DMS79 (cell line): ENCODE measurements around the gene EPB41L4B.
A peak's percentile ranks its signal among the peaks of the same experiment; 100 is the strongest.
"Not testable (repeated sequence)": the region's sequence is repeated elsewhere in the genome, so short reads cannot be mapped to it uniquely, and the experiment has no call there.

Experiments used
- DNase-seq: peaks from one replicate; lab custom pipeline; 2025; lab: John Stamatoyannopoulos, UW

Gene EPB41L4B

GRCh38 chr9:109320742-109321448 is at the start of gene EPB41L4B:
EPB41L4B (minus strand) TSS chr9:109321059; CDS start chr9:109320446, 613 bp downstream.
- DNase-seq, result peak; percentile 22

DNA sequence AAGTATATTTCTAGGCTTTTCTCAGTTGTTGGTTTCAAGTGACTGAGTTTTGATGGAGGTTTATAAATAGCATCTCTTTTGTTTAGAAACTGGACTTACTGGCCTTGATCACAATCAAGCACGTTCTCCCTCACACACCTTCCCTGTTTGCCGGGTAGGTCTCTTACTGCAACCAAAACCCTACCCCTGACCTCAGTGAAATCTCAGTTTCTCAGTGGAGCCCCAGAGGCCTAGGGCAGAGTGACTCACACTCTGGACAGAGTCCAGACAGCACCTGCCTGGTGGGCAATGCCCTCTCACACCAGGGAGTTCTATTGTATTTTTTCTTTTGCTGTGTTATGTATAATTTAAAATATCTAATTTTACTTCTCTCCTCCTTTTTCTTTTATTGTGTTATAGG is 48.4 kb upstream of the EPB41L4B start:
- no peak for DNase-seq

- DNase-seq, result no peak
These were observed 39.9 kb upstream of the EPB41L4B start for GRCh38 chr9:109360771-109361170.

GRCh38 chr9:109358968-109359603 is 38.2 kb upstream of the EPB41L4B start:
- DNase-seq, result not testable (repeated sequence)

- DNase-seq, result peak; percentile 76
These were observed 34.9 kb upstream of the EPB41L4B start for GRCh38 chr9:109355564-109356297.

GRCh38 chr9:109354190-109354589 is 33.3 kb upstream of the EPB41L4B start:
- DNase-seq, result no peak

GRCh38 chr9:109351032-109351431 is 30.2 kb upstream of the EPB41L4B start:
- no peak for DNase-seq

GRCh38 chr9:109349421-109349846 is 28.6 kb upstream of the EPB41L4B start:
- peak; percentile 33 for DNase-seq

DNA sequence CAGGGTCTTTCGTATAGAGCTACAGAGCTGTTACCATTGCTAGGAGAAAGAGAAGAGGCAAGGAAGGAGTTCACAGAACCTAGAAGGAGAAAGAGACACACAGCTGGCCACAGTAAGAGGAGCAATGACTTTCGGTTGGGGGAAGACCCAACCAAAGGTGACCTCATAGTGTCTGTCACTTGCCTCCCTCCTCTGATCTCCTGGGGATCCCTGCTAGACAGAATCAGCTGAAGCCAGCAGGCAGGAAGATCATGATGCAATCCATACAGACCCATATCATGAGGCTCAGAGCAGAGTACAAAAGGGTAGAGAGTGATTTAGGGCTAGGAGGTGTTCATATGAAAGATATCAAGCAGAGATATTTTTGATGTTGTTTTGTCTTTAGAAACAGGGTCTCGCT is 26.0 kb upstream of the EPB41L4B start:
- no peak for DNase-seq

DNA sequence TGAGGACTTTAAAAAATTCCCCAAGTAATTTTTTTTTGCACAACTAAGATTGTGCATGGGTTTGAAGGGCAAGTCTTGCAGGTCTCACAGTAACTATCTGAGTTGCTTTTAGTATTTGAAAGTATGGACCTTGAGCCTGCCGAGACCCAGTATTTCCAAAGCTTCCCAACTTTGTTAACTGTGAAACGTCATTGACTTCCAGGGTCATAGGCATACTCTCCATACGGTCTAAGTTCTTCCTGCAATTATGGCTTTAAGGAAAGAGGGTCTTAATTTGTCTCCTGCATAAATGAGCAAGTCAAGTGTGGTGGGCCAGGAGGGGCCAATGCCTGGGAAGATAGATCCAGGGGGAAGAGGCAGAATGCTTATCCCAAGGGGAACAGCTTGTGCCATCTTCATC is 24.0 kb upstream of the EPB41L4B start:
- no peak for DNase-seq

DNA sequence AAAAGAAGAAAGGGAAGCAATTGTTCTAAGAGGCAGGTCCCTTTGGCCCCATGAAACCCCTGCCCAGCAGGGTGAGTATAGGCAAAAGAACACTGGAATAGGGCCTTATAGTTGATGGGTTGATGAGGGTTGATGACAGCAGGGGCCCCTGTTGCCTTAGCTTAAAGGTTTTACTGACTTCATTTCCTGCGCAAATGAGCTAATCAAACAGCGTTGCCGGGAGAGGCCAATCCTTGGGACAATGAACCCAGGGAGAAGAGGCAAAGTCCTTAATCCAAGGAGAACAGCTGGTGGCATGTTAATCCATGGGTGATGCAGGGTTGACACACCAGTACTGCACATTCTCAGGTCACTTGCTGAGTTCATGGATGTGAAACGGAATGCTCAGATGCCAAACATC is 22.0 kb upstream of the EPB41L4B start:
- no peak for DNase-seq

- peak; percentile 23 for DNase-seq
These were observed 20.7 kb upstream of the EPB41L4B start for GRCh38 chr9:109341561-109341960.

- DNase-seq, result not testable (repeated sequence)
These were observed 20.1 kb upstream of the EPB41L4B start for GRCh38 chr9:109340979-109341378.

DNA sequence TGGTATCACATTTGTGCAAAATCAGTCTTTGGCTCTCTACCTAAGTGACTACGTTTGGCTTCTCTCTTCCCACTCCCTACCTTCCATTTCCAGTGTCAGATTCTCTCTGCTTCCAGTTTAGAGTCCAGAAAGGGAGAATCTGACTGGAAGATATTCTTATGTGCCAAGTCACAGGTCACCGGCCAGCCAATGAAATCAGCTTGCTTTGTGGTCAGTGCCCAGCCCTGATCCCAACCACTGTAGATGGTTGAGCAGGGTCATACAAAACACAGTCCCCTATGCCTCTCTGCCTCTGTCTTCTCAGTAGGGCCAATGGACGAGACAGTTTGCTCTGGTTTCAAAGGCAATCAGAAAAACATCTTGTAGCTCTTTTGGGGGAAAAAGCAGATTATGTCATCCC is 15.6 kb upstream of the EPB41L4B start:
- no peak for DNase-seq

GRCh38 chr9:109335929-109336328 is 15.1 kb upstream of the EPB41L4B start:
- no peak for DNase-seq

DNA sequence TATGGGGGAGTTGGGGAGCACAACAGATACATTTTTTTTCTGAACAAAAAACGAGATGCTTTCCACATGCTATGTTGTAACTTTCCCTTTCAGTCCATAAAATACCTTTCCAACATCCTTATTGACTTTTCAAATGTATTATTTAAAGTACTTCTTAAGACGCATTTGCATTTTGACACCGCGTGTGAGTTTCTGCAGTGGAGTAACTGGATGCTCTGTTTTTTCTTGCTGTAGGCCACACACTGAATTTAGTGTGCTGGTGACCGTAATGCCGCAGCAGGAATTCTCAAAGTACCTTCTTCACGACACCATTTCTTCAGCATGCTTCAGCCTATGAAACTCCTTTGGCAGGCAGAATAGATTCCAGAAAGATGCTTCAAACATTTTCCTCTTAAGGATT is 14.3 kb upstream of the EPB41L4B start:
- no peak for DNase-seq

- no peak for DNase-seq
These were observed 10.5 kb upstream of the EPB41L4B start for GRCh38 chr9:109331353-109331752.

- DNase-seq, result no peak
These were observed 8.9 kb upstream of the EPB41L4B start for GRCh38 chr9:109329638-109330258.

GRCh38 chr9:109328978-109329637 is 8.2 kb upstream of the EPB41L4B start:
- DNase-seq, result peak; percentile 27

DNA sequence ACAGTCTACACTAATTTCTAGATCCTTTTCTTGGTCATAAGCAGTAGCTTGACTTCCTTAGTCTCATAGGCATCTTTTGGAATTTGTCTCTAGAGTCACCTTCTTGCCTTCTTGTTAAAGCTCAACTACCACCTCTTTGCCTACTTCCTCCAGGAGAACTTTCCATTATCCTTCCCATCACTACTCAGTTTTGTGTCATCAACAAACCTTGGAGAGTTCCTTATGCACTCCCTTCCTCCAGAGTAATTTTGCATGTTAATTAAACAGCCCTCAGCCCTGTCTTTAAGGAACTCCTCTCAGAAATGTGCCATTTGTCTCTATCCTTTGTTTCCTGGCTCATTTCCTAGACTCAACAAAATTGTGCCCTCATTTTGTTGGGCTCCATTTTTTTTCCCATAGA is 4.2 kb upstream of the EPB41L4B start:
- DNase-seq, result no peak

GRCh38 chr9:109323771-109324170 is 2.9 kb upstream of the EPB41L4B start:
- no peak for DNase-seq

DNA sequence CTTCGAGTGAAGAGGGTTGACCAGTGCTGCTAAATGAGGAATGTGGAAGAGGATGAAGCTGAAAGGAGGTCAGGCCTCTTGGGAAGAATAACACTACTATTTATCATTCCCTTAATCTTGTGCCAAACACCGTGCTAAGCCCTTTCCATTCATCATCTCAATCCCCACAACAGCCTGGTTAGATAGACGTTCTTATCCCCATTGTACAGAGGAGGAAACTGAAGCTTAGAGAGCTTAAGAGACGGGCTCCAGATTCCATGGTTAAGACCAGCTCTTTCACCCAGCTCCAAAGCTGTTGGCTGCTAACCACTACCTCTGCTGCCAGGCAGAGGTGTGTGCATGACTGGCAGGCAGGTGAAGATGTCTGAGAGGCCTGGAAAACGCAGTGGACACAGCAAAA is 868 bp upstream of the EPB41L4B start:
- no peak for DNase-seq
